Kidney capillary endothelial cell (primary cell): ENCODE results near the gene ZBTB42.

Experiments used
- DNase-seq: peaks from one replicate; pipeline ENCODE4 v3.0.0-alpha.2; 2018; ENCODE audit warnings: low spot score

Gene ZBTB42

GRCh38 chr14:104795781-104796686 lies 4.9 kb upstream of the ZBTB42 start:
- no peak for DNase-seq

DNA sequence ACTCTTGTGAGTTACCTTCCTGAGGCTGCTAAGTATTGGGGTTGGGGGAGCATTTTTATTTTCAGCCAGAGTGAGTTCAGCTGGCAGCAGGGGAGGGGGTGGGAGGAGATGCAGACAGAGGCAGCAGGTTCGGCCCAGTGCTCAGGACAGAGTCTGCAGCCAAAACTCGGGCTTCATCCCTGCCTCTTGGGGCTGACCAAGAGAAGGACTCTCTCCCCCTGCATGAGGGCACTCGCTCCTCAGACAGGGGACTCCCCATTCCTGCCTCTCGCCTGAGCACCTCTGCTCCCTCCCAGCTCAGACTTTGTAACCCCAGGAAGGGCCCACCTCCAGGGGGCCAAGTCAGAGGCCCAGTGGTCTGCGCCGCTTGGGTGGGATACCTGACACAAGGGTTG lies 4.2 kb upstream of the ZBTB42 start:
- no peak for DNase-seq

DNA sequence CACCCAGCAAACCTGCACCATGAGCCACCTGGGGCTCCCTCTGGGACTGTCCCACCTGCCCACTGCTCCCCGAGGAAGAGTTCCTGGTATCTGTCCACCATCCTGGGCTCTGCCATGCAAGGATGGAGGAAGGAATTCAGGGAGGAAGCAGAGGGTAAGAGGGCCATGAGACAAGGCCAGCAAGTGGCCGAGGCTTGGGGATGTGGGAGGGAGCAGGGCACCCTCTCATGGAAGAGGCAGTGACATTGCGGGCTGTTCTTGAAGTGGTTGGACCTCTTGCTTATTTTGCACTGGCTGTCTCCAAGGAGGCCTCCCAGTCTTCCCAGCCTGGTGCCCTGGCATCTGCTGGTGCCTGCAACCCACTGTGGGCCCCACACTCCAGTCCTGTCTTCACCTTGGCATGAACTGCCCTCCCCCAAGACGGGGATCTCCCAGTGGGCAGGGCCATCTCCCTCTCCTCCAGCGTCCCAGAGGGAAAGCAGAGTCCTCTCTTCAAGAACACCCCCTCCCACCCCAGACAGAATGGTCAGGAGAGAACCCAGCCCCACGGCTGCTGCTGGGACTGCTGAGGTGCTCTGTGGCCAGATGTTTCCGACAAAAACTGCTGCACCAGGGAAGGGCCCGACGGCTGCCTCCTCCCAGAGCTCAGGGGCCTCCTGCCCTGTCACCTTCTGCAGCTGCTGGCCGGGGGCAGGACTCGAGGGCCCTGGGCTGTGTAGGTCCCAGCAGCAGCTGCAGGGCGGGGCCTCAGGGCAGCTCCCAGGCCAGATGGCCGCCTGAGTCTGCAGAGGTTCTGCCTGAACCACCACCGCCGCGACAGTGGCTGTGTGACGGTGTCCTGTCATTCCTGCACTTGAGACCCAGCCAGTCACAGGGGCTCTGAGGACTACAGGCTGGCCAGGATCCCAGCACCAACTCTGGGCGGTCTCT lies 3.5 kb upstream of the ZBTB42 start:
- no peak for DNase-seq

DNA sequence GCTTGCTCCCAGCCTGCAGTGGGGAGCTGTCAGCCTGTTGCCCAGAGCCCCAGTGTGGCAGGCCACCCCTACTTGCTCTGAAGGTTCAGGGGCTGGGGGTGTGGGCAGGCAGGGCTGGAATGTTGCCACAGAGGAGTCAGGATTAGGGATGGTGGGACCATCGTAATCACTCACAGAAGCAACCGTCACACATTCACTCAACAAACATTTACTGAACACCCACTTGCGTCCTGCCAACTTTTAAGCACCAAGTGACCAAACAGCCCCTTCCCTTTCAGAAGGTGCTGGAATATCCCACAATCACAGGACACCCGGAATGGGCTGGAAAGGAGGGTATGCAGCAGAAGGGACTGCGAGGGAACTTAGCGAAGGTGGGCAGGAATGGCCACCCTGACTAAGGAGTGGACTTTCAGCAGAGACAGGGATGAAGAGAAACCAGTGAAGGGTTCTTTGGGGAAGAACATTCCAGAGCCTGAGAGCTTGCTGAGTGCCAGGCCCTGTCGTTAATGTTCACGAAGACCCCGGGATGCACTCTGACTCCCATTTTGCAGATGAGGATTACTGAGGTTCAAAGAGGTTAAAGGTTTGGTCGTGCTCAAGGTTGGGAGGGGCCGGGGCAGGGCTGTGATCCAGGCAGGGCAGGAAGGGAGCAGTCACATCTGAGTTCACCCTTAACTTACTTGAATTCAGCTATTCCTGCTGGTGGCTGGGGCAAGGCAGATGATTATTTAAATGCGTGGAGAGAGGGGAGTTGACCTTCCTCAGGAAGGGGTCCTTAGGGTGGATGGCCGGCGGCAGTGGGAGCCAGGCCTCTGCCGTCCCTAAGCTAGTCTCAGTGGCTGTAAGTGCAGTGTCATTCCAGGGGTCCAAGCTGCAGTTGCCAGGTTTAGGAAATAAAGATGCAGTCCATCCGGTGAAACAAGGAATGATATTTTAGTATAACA lies 2.3 kb upstream of the ZBTB42 start:
- DNase-seq, result no peak

DNA sequence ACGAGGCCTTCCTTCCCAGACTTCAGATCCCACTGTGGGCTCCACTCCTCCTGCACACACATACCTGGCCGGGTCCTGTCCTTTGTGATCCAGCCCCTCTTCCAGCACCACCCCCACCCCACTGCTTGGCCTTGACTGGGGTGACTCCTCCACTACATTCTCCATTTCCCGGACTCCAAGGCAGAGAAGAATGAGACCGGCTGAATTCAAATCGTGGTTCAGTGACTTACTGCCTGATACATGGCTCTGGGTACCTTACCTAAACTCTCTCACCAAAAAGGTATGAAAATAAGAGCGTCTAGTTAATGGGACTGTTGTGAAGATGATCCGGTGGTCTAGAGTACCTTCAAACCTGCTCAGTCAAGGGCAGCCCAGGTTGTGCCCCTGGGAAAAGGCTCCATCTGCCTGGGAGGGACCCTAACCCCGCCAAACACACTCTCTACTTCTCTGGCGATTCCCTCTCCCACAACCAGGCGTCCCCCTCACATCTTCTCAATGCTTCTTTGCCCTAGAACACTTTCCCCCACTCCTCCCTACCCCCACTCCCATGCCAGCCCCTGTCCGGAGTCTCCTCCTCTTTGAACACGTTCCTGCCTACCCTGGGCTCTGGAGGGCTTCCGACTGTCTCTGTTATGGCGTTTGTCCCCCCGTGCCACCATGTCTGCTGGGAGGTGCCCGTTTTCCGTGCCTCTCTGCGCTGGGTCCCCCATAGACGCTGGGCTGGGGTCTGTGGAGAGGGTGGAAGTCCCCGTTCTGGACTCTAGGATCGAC lies 1.5 kb upstream of the ZBTB42 start:
- no peak for DNase-seq

- peak; percentile 52 for DNase-seq
Observed at GRCh38 chr14:104800015-104800770, 708 bp upstream of the ZBTB42 start.

DNA sequence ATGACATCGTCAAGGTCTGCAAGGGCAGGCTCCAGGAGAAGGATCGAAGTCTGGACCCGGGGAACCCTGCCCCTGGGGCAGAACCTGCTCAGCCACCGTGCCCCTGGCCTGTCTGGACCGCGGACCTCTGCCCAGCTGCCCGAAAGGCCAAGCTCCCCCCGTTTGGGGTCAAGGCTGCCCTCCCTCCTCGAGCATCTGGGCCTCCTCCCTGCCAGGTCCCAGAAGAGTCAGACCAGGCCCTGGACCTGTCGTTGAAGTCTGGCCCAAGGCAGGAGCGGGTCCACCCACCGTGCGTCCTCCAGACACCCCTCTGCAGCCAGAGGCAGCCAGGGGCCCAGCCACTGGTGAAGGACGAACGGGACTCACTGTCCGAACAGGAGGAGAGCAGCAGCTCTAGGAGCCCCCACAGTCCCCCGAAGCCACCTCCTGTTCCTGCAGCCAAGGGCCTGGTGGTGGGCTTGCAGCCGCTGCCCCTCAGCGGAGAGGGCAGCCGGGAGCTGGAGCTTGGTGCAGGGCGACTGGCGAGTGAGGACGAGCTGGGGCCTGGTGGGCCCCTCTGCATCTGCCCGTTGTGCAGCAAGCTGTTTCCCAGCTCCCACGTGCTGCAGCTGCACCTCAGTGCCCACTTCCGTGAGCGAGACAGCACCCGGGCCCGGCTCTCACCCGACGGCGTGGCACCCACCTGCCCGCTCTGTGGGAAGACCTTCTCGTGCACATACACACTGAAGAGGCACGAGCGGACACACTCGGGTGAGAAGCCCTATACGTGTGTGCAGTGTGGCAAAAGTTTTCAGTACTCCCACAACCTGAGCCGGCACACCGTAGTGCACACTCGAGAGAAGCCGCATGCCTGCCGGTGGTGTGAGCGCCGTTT lies 856 bp downstream of the ZBTB42 start:
- no peak for DNase-seq

DNA sequence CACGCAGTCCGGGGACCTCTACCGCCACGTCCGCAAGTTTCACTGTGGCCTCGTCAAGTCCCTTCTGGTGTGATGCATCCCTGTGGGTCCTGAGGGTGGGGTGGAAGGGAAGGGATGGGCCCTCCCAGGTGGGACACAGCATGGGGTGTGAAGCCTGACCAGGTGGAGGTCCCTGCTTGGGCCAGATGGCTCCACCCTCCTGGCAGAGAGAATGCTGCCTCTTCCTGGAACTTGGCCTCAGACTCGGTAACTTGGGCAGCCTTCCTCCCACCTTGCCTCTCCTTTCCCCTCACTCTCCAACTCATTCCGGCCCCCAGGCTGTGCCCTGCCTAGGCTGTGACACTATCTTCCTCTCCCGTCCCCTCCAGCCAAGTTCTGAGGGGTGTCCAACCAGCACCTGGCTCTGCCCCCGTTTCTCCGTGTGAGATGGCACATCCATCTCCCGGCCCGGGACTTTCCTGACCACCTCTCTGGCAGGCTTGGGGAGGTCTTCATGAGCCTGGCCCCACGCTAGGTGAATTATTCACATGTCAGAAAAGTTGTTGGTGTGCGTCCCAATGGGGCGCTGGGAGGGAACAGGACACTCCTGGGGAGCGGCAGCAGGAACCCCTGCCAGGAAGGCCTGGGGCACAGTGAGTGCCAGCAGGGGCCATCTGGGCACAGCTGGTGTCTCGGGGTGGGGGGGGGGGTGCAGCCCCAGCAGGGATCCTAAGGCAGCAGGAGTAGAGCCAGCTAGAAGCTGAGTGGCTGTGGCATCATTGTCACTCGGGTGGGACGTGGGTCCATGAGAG lies 1.7 kb downstream of the ZBTB42 start:
- DNase-seq, result no peak

GRCh38 chr14:104803280-104803911 lies 2.5 kb downstream of the ZBTB42 start:
- no peak for DNase-seq

GRCh38 chr14:104803912-104804410 lies 3.1 kb downstream of the ZBTB42 start:
- DNase-seq, result no peak

DNA sequence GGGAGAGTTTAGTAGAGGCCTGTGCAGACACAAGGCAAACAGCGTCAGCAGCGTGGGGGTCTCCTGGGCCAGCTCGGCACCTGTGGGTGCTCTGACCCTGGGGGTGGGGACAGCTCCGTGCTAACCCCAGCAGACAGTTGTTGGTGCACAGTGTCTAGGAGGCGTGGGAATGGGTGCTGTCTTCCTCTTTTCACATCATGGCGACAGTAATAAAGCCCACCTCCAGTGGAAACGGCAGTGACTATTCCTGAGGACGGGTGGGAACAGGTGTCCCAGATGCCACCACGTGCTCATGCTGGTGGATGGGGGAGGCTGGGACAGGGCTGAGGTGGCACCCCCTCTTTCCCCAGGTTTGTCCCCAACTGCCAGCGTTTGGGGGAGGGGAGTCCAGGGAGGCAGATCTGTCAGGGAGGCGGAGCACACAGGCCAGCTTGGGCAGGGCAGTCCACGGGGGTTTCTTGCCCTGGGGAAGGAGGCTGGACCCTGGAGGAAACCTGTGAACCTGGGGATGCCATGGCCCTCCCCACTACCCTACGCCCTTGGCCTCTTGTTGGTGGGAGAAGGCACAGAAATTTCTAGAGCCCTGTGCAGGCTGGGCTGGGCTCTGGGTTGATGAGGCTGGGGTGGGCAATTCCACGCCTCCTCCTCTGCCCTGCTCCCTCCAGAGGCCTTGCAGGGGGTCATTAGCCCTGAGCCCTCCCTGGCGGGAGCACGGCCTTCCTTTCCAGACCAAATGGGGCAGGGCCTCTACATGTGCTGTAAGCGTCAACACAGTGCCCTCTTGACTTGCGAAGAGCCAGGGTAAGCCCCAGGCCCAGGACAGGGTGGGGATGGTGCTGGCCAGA lies 3.8 kb downstream of the ZBTB42 start:
- no peak for DNase-seq

- no peak for DNase-seq
Observed at GRCh38 chr14:104805326-104805678, 4.4 kb downstream of the ZBTB42 start.

DNA sequence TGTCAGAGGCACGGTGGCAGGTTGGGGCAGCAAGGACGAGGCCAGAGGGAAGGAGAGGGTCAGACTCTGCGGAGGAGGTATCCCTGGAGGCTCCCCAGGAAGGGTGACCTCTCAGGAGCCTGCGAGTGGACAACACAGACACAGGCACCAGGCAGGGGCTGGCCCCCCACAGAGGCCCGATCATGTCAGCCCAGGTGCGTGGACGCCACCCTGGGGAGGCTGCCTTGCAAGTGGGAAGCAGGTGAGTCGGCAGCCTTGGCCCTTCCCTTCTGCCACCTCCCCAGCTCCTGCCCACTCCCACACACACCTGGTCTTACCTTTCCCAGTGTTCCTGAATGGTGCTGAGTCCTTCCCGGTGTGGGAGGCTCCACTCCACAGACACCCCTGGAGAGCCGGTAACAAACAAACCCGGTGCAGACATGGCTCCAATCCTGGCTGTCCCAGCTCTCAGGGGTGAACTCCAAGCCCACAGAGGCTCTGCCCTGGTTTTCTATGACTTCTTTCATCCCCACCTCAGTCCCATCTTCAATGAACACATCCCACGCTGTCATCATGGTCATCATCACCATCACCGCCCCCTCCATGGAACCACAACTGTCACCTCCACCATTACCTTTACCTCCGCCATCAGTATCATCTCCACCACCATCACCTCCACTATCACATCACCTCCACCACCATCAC lies 5.2 kb downstream of the ZBTB42 start:
- no peak for DNase-seq

DNA sequence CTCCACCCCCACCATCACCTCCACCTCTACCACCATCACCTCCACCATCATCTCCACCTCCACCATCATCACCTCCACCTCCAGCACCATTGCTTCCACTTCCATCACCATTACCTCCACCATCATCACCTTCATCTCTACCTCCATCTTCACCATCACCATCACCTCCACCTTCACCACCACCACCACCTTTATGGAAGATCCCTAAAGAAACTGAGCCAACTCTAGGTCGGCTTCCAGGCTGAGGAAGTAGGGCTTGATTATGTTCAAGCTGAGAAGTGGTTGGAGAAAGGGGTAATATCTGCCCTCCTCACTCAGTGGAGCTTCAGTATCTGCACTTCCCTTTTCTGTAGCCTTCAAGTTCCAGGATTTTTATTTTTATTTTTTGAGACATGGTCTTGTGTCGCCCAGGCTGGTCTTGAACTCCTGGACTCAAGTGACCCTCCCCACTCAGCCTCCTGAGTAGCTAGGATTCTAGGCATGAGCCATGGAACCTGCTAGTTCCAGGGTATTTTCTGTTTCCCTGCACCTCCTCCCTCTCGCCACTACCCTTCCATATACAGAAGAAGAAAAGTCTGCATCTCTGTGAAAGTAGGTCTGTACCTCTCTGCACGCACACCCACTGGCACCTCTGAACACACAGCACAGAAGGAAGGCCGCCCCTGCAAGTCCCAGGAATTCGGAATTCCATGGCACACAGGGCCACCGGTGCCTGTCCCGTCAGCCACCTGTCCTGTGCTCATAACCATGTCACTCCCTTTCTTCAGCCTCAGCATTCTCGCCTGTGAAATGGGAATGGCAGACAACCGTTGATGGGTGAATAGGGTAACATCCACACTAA lies 5.9 kb downstream of the ZBTB42 start:
- DNase-seq, result no peak

DNA sequence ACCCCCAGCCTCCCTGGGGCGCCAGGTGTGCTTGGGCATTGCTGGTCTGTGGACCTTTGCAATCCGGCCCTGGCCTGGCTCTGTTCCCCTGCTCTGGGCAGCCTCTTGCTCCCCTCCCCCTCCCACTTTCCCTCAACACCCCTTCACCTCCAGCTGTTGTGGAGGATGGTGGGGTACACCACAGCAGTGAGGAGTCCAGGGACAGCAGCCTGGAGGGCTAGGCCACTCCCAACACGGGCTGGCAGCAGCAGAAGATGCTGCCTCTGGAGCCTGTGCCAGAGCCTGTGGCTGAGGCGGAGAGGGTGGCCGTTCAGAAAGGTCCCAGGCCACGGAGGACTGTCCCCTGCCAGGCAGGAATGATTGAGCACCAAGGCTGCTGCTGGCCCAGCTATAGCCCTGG lies 7.6 kb downstream of the ZBTB42 start:
- DNase-seq, result no peak
